Activated CD4-positive, alpha-beta T cell treated with anti-CD3 and anti-CD28 coated beads, Interleukin-10, Interleukin-2, amounts not matched to agents 100 ng/mL and 50 ng/mL, durations not matched to agents 16 hours and 8 hours (primary cell): ENCODE results near the gene PYHIN1.

ENCODE experiments used
- DNase-seq: peaks from one replicate; pipeline ENCODE4 v3.0.0-alpha.2; 2020

Gene PYHIN1

GRCh38 chr1:158931055-158931737 is at the start of gene PYHIN1:
TSS of gene PYHIN1 (plus strand) at chr1:158931552. CDS start at chr1:158936911, 5,359 bp downstream.
- DNase-seq, result peak; percentile 66

- no peak for DNase-seq
Measured at GRCh38 chr1:158893654-158894053, 37.7 kb upstream of the PYHIN1 start.

DNA sequence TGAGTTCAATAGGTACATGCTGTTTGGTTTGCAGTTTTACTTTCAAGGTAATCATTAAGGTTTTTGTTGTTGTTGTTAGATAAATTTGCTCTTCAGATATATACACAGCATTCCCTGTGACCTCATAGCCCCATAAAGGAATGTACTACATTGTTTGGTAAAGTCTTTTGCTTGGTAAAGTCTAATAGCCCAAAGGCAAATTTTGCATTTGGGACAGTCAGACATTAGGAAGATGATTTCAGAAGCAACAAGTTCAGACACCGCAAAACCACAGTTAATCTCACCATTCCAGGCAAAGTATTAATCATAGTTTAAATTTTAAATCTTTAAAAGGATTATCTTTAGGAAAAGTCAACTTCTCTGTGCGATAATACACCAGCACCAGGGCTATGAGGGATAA is 32.6 kb upstream of the PYHIN1 start:
- DNase-seq, result no peak

- peak; percentile 49 for DNase-seq
Measured at GRCh38 chr1:158901623-158902022, 29.7 kb upstream of the PYHIN1 start.

DNA sequence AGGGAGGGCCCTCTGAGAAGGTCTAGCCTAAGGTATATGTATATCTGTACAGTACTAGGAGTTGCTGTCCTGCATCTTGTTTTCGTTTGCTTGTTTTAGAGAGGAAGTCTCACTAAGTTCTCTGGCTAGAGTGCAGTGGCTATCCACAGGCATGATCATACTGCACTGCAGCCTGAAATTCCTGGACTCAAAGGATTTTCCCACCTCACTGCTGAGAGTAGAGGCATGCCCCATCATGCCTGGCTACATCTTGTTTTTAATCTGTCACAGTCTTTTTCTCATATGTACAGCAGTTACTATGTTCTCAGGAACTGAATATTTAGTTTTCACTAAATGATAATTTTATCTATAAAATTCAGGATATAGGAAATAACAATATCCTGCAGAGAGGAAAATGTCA is 15.3 kb upstream of the PYHIN1 start:
- DNase-seq, result no peak

DNA sequence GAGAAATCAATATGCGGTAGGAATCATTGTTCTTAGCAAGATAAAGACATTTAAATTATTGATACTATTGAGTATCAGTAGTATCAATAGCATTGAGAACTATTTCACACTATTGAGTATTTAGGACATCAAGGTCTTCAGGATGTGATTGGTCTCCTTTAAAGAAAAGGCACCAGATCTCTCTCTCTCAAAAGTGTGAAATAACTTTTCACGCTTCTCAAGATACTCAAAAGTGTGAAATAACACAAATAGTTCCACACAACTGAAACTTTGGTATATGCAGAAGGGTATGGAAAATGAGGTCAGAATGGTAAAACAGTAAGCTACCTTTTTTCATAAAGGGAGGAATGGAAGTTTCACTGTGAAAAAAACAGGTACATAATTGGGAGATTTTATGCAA is 6.7 kb upstream of the PYHIN1 start:
- DNase-seq, result no peak

- DNase-seq, result peak; percentile 60
Measured at GRCh38 chr1:158930504-158930903, 848 bp upstream of the PYHIN1 start.

GRCh38 chr1:158932171-158932570 is 819 bp downstream of the PYHIN1 start:
- DNase-seq, result peak; percentile 42

DNA sequence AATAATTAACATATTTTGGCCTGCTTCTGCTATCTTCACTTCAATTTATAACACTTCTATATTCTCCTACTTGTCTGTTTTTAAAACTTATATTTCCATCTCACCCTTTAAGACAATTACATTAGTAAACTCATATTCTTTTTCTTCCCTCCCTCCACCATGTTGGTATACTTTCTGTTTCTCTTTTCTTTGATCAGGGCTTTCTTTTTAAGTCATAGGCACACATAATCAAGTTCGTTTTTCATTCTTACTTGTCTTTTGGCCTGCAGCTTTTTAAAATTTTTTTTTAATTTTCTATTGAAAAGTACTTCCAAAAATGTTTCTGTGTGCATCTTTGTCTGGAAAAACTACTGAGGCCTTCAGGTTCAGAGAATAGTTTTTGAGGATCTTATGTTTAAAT is 2.3 kb downstream of the PYHIN1 start:
- DNase-seq, result peak; percentile 66

- DNase-seq, result no peak
Measured at GRCh38 chr1:158939180-158939579, 7.8 kb downstream of the PYHIN1 start.

GRCh38 chr1:158941317-158941716 is 10.0 kb downstream of the PYHIN1 start:
- no peak for DNase-seq

DNA sequence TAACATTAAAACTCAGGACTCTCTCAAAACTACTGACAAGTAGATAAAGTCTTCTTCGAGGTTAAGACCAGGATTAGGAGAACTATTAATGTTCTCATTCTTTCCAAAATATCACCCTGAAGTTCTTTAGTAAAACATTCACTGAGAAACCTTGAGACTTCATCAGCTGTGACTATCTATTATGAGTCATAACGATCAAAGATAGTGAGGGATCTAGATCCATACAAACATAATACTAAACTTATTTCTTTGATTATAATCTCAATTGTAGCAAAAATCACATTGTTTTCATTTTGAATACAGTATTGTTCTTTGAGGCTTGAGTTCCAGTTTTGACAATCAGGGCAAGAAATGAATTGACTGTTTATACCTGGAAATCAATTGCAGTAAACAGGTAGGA is 11.1 kb downstream of the PYHIN1 start:
- DNase-seq, result peak; percentile 38

DNA sequence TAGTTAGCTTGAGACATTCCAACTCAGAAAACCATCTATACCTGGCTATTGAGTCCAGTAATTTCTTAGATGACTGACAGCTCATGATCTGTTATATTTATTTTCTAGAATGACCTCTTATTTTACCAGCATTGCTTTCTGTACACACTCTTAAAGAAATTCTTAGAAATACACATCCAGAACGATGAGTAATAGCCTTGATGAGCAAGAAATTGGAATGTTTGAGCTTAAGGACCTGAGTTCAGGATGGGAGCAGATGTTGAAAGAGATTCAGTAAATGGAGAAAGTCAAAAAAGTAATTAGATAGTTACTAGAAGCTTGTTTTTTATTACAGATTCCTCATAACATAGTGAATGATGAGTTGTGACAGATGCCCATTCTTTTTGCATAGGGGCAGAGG is 11.7 kb downstream of the PYHIN1 start:
- DNase-seq, result no peak

GRCh38 chr1:158945061-158945460 is 13.7 kb downstream of the PYHIN1 start:
- no peak for DNase-seq

DNA sequence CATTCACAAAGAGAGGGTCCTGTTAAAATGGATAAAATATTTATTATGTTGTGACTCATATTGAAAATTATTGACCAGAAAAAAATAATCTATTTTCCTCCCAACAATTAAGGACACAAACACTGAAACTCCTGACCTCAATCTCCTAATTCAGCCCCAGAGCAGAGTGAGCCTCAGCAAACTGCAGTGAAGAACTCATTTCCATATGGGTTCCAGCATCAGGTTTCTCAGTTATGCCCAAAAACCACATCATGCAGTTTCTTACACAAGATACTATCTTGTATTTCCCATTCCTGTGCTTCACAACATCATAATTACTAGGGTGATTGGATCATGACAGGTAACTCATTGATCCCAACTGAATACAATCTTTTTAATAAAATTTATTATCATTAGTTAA is 15.4 kb downstream of the PYHIN1 start:
- no peak for DNase-seq

GRCh38 chr1:158951956-158952355 is 20.6 kb downstream of the PYHIN1 start:
- no peak for DNase-seq

DNA sequence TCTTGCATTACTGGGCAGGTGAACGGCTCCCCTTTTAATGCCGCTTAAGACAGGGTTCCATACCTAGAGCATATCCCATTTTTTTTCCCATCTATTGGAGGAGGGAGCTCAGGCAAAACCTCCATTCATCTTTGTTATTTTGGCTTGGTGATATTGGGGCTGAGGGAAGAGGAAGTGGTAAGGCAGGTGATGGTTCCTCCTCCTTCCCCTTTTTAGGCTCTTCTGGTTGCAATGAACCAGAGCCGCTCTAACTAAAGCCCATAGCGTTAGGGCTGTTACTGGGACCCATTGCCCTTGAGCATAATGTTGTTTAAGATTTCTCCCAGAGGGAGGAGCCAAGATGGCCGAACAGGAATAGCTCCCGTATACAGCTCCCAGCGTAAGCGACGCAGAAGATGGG is 21.1 kb downstream of the PYHIN1 start:
- no peak for DNase-seq

- no peak for DNase-seq
Measured at GRCh38 chr1:158961178-158961577, 29.8 kb downstream of the PYHIN1 start.

DNA sequence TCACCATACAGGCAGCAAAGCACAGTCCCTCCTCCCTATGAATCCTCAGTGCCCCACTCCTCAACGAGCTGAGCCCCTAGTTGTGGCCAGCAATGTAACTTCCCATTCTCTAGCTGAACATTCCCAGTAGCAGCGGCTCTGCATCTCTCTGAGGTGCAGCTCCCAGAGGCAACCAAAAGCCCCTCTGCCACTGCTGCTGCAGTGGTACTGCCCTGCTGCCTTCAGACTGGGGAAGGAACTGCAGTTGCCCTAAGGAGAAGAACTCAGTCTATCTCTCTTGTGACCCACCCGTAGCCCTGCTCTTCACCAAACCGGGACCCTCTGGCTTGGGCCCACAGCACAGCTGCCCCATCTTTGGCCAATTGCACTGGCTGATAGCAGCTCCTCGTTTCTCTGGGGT is 31.6 kb downstream of the PYHIN1 start:
- no peak for DNase-seq

DNA sequence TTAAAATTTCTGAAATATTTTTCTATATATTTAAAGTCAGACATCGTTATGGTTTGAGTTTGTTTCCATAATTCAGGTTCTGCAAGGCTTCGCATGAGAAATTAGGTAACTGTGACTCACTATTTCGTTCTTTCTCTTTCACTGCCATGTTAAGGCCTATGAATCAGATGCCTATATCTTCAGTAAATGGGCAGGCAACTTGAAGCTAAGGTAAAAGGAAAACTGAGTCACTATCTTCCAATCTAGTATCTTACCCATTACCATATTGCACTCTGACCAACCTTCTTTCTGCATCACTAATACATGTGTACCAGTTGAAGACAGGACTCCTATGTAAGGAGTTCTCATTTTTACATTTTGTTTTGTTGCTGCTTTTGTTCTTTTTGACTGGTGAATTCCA is 37.8 kb downstream of the PYHIN1 start:
- DNase-seq, result peak; percentile 78

DNA sequence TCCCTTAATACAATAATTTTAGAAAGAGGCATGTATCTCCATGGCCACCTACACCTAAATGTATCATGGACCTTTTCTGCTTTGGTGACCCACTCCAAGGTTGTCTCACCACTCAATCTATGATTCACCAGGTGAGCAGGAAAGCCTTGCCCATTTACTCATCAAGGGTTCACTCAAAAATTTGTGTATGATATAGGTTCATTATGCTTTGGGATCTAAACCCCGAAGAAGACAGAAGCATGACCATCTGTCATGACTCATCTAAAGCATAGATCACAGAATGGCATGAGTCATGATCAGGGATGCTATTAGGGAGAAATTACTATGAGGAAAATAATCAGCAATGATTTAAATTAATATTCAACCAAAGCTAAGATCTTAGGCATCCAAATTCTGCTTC is 38.5 kb downstream of the PYHIN1 start:
- peak; percentile 39 for DNase-seq

GRCh38 chr1:158972841-158973240 is 41.5 kb downstream of the PYHIN1 start:
- DNase-seq, result peak; percentile 14

DNA sequence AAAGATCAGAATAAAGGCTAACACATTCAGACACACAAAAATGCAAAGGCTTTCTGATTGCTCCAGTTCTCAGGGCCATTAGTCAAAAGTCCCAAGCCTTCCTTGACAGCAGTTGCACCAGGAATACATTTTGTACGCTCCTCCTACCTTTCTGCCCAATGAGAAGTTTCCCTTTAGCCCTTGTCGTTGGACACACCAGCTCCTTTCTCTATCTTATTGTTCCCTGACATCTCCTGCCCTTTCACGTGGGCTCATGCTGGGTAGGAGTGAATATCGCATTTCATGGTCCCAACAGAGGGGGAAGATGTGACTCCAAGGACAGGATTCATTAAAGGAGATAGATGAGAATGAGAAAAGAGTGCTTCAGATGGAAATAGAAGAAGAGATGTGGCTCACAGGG is 44.9 kb downstream of the PYHIN1 start:
- DNase-seq, result no peak

DNA sequence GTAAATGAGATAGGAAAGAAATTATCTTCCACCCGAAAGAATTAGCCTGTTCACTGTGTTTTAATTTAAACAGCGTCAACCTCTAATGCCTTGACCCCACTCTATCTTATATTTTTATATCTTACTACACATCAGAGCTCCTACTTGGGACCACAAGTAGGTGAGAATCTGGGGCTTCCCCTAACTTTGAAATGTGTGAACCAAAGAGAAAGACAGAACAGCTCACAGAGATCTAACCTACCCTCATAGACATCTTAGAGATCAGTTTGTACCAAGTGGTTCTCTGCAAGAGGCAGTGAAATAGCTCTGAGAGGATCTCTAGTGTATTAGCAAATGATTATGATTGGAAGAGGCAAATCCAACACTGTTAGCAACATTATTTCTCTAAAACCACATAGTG is 47.4 kb downstream of the PYHIN1 start:
- no peak for DNase-seq

GRCh38 chr1:158979229-158979628 is 47.9 kb downstream of the PYHIN1 start:
- no peak for DNase-seq
